HK-2 (cell line): ENCODE data around the gene TBC1D16.
A peak's percentile ranks its signal among the peaks of the same experiment; 100 is the strongest.
"Not testable (repeated sequence)": the region's sequence is repeated elsewhere in the genome, so short reads cannot be mapped to it uniquely, and the experiment has no call there.

ENCODE experiments used
- DNase-seq: peaks from one replicate; pipeline ENCODE4 v3.0.0-alpha.2; 2018; ENCODE audit not compliant: unreplicated experiment

Gene TBC1D16

DNA sequence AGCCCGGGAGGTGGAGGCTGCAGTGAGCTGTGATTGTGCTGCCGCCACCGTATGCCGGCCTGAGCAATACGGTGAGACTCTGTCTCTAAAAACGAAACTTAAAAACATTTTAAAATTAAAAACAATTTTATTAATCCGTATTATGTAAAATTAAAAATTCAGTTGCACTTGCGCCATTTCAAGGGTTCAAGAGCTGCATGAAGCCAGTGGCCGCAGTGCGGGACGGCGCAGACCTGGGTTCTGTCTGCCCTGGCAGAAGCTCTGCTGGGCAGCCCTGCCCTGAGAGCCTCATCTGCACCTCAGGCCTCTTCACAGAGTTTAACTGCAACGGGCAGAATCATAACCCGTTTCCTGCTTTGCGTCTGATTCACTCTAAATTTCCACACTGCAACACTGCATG, 31.7 kb downstream of the TBC1D16 start:
- no peak for DNase-seq

DNA sequence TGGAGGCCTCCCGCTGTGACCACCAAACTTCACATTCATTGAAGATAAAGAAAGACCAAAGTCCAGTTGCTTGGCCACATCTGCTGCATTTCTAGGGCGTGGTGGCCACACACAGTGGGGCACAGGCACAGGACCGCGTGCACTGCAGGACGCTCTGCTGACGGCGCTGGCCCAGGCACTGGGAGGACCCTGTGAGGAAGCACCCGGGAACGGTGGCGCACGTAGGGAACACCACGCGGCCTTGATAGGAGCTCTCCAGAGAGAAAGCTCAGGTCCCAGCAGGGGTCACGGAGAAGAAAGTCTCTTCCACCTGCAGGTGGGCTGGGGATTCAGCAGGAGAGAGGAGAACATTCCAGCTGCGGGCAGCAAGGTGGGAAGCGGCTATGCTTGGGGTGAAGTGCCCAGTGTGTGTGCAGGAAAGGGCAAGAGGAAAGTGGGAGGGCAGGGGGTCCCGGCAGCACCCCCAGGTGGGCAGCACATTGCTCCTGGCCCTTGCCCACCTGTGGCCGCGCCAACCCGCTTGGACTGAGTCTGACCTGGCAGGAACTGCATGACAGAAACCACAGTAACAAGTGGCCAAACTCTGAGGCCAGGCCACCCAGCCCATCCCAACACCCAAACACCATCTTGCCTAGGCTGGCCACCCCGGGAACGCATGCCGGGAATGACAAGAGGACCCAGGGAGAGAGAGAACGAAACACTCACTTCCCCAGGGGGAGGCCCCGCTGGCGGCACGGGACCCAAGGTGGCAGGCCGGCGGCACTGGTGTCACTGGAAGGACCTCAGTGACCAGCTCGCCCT, 32.8 kb downstream of the TBC1D16 start:
- DNase-seq = no peak

DNA sequence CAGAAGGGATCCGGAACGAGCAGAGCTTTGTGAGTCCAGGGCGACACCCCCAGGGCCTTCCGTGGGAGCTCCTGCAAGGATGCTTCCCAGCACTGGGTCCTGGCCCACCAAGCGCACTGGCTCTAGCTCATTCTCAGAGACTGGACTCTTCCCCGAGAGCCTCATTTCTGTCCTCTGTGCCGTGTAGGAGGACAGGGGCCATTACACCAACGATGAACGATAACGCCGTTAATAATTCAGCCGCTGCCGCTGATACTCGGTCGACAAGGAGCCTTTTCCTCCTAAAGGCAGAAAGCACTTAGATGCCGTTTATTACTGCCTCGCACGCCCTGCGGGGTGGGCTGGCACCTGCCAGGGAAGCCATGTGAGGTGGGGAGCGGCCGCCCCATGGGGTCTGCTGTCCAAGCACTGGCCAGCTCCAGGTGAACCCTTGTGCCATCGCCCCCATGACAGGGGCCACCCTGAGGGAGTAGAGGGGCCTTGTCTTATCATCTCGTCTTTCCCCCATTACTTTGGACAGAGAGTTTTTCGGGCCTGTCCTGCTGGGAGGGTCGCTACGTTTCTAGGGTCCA, 33.5 kb downstream of the TBC1D16 start:
- no peak for DNase-seq

- no peak for DNase-seq
Observed at GRCh38 chr17:80000981-80001775, 34.5 kb downstream of the TBC1D16 start.

DNA sequence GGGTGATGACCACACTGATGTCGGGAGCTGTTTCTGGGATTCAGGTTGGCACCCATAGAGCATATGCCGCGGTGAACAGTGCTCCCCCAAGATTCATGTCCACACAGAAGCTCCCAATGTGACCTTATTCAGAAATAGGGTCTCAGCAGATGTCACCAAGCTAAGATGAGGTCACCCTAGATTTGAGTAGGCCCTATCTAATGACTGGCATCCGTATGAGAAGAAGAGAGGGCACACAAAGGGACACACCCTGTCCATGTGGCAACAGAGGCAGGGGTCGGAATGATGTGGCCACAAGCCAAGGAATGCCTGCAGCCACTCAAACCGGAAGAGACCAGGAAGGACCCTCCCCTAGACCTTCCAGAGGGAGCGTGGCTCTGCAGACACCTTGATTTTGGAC, 35.5 kb downstream of the TBC1D16 start:
- no peak for DNase-seq

DNA sequence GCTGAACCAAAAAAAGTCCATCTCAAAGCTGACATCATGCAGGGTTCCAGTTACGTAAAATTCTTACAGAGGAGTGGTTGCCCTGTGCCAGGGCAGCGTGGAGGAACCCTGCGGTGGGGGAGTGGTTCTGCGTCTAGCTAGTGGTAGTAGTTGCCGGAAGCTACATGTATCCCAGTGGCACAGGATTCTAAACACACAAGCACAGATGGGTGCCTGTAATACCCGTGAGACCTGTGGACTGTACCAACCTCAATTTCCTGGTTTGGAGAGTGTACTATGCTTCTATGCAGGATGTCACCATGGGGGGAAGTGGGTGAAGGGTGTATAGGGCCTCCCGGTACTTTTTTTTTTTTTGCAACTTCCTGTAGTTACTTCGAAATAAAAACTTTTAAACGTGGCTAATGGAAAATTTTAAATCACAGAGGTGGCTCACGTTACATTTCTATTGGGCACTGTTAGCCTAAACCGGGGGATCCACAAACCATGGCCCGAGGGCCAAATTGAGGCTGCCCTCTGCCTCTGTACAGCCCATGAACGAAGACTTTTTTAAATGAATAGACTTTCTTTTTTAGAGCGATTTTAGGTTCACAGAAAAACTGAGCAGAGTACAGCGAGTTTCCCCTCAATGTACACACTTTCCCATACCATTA, 38.5 kb downstream of the TBC1D16 start:
- DNase-seq = no peak

- DNase-seq = no peak
Observed at GRCh38 chr17:79996291-79996690, 39.4 kb downstream of the TBC1D16 start.

DNA sequence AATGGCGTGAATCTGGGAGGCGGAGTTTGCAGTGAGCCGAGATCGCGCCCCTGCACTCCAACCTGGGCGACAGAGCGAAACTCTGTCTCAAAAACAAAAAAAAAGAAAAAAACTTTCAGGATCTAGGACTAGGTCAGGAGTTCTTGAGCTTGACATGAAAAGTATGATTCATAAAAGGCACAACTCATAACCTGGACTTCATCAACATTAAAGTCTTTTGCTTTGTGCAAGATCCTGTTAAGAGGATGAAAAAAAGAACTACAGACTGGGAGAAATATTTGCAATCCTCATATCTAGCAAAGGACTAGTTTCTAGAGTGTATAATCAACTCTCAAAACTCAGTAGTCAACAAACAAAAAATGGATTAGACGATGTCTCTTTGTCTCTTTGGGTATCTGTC, 40.0 kb downstream of the TBC1D16 start:
- no peak for DNase-seq

DNA sequence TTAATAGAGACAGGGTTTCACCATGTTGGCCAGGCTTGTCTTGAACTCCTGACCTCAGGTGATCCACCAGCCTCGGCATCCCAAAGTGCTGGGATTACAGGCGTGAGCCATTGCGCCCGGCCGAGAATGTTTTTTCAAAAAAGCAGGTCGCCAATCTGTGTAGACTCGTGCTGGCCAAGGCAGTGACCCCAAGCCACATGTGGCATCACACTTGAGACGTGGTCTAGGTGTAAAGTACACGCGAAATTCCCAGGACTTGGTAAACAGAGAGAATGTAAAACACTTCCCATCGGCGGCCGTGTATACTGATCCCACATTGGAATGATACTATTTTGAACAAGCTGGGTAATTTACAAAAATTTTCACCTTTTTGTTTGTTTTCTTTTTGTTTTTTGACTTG, 41.1 kb downstream of the TBC1D16 start:
- no peak for DNase-seq

DNA sequence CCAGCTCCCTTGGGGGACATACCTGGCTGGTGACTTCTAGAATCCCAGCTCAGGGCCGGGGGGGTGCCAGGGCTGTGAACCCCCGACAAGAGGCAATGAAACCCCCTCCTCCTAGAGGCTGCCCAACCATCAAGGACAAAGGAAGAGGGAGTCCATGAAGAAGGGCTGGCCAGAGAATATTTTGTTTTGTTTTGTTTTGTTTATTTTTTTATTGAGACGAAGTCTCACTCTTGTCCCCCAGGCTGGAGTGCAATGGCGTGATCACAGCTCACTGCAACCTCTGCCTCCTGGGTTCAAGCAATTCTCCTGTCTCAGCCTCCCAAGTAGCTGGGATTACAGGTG, 41.5 kb downstream of the TBC1D16 start:
- not testable (repeated sequence) for DNase-seq

- DNase-seq = peak; percentile 80
Observed at GRCh38 chr17:79993390-79994227, 42.1 kb downstream of the TBC1D16 start.

- no peak for DNase-seq
Observed at GRCh38 chr17:79992649-79993389, 42.9 kb downstream of the TBC1D16 start.

GRCh38 chr17:79991924-79992648, 43.6 kb downstream of the TBC1D16 start:
- DNase-seq = no peak

GRCh38 chr17:79991140-79991923, 44.3 kb downstream of the TBC1D16 start:
- DNase-seq = peak; percentile 78

DNA sequence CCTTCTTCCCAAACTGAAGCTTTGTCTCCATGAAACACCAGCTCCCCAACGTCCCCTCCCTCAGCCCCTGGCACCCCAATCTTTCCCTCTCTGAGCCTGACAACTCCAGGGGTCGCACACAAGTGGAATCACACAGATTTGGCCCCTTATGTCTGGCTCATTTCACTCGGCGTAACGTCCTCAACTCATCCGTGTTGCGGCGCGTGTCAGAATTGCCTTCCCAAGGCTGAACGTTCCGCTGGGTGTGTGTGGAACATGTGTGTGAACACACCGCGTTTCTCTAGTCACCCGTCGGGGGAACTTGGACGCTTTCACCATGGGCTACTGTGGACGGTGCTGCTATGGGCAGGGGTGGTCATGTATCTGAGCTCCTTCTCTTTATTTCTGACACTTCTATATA, 45.0 kb downstream of the TBC1D16 start:
- DNase-seq = no peak

DNA sequence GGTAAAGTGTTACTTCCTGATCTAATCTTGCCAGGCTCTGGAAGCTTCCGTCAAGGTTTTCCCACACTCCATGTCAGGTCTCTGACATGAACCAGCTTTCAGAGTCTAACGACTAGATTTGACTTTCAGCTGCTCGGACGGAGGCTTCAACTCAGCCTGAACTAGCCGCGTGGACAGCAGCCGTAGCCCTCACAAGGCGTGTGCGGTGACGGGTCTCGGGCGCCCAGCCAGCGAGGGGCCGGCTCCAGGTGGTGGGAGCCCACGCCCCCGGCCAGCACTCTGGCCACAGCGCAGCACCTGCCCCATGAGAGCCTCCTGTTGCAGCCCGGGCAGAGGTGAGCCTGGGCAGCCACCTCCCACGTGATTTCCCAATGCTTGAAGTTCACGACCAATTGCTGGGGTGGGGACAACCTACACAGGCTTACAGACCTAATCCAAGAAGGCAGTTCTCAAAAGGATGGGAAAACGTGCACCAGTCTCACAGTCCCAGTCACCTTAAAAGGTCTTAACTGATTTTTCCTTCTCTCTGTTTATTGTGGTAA, 45.5 kb downstream of the TBC1D16 start:
- DNase-seq = no peak

GRCh38 chr17:79989106-79989835, 46.4 kb downstream of the TBC1D16 start:
- no peak for DNase-seq
